ENCODE results near the gene IDI1.

Gene IDI1

DNA sequence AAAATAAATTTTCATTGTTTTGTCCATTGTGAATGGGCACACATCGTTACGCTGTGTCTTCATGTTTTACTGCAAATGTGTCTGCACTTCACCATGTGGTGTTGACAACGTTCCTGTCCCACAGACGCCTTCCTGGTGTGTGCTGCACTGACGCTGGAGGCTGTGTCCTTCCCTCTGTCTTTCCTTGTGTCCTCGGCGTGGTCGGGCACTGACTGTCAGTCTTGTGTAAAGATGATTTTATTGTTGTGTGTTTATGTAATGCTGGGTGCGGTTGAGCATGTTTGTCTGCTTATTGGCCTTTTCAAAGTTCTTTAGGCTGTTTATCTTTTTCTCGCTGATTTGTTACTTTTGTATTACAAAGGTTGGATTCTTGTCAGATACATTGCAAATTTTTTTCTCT is 41.3 kb downstream of the IDI1 start:
- TF ChIP-seq, protein P1, sequence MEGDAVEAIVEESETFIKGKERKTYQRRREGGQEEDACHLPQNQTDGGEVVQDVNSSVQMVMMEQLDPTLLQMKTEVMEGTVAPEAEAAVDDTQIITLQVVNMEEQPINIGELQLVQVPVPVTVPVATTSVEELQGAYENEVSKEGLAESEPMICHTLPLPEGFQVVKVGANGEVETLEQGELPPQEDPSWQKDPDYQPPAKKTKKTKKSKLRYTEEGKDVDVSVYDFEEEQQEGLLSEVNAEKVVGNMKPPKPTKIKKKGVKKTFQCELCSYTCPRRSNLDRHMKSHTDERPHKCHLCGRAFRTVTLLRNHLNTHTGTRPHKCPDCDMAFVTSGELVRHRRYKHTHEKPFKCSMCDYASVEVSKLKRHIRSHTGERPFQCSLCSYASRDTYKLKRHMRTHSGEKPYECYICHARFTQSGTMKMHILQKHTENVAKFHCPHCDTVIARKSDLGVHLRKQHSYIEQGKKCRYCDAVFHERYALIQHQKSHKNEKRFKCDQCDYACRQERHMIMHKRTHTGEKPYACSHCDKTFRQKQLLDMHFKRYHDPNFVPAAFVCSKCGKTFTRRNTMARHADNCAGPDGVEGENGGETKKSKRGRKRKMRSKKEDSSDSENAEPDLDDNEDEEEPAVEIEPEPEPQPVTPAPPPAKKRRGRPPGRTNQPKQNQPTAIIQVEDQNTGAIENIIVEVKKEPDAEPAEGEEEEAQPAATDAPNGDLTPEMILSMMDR (IDR thresholded peaks at IDR 0.05; ENCODE audit: poor library complexity, severe bottlenecking), result no peak
- H3K9me3 ChIP-seq (ENCODE audit: severe bottlenecking), result no peaks in the 10 kb centered on the region
- no peak overlapping the region for H3K4me3 ChIP-seq (ENCODE audit: severe bottlenecking)
- H3K4me1 ChIP-seq (ENCODE audit: insufficient read depth, poor library complexity, severe bottlenecking), result no peaks in the 10 kb centered on the region
- H3K36me3 ChIP-seq (ENCODE audit: low read depth), result peaks cover 87% of the 10 kb centered on the region
- ATAC-seq (ENCODE audit: low read depth), result no peak
- no peak for DNase-seq (ENCODE audit: low spot score)
- no peaks in the 10 kb centered on the region for H3K27me3 ChIP-seq (ENCODE audit: insufficient read depth, poor library complexity, severe bottlenecking)
- H3K27ac ChIP-seq (ENCODE audit: poor library complexity, severe bottlenecking), result no peak overlapping the region

DNA sequence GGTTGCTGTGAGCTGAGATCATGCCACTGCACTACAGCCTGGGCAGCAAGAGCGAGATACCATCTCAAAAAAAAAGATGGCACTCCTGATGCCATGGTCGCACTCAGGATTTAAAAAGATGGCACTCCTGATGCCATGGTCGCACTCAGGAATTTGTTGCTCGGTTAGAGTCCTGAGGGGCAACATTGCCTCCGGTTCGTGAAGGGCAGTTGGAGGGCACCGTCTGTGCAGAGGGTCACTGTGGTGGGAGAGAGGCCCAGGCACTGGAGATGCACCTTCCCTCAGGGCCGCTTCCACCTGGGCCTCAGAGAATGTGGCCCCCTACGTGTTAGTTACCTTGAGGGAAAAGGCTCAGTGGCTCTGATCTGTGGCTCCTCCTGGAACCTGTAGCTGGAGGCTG is 42.3 kb downstream of the IDI1 start:
- TF ChIP-seq, protein P1 (IDR thresholded peaks at IDR 0.05; ENCODE audit: poor library complexity, severe bottlenecking), result no peak
- ATAC-seq (ENCODE audit: low read depth) (no peak), DNase-seq (ENCODE audit: low spot score) (no peak)
- peaks cover 87% of the 10 kb centered on the region for H3K36me3 ChIP-seq (ENCODE audit: low read depth)
- no peaks in the 10 kb centered on the region for H3K27me3 ChIP-seq (ENCODE audit: insufficient read depth, poor library complexity, severe bottlenecking)
- H3K9me3 ChIP-seq (ENCODE audit: severe bottlenecking), result no peaks in the 10 kb centered on the region
- H3K27ac ChIP-seq (ENCODE audit: poor library complexity, severe bottlenecking), result no peak overlapping the region
- no peaks in the 10 kb centered on the region for H3K4me1 ChIP-seq (ENCODE audit: insufficient read depth, poor library complexity, severe bottlenecking)
- no peak overlapping the region for H3K4me3 ChIP-seq (ENCODE audit: severe bottlenecking)

DNA sequence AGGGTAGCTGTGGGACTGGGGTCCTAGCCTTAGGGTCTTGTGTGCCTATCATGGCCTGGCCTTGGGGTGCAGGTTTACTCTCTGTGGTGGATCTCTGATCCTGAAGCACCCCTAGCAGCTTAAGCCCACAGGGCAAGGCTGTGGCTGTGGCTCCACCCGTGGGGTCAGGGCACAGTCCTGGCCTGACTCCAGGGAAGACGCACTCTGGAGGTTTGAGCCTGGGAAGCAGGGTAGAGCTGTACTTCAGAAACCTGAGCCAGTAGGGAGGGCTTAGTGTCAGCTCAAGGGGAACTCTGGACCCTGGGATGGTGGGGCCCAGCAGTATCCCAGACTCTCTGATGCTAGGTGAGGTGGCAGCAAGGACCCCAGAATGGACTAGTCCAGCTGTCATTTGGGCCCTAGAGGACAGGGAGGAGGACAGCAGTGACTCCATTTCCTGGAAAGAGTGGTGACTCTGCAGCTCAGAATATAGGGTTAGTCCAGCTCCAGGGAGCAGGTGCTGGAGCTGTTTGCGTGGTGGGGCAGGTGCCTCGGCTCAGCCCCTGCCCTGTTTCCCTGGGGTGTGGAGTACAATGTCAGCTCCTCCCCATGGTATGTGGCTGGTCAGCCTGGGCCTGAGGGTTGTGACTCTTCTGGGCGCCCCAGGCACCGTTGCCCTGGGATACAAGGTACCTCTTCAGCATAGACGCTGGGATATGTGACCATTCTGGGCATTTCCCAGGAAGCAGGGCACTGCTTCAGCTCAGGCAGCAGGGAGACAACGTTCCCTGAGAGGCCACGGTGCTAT is 44.8 kb downstream of the IDI1 start:
- no peak overlapping the region for H3K4me3 ChIP-seq (ENCODE audit: severe bottlenecking)
- no peak for DNase-seq (ENCODE audit: low spot score)
- H3K36me3 ChIP-seq (ENCODE audit: low read depth), result peaks cover 94% of the 10 kb centered on the region
- TF ChIP-seq, protein P1 (IDR thresholded peaks at IDR 0.05; ENCODE audit: poor library complexity, severe bottlenecking), result no peak
- H3K27ac ChIP-seq (ENCODE audit: poor library complexity, severe bottlenecking), result no peak overlapping the region
- H3K9me3 ChIP-seq (ENCODE audit: severe bottlenecking), result no peaks in the 10 kb centered on the region
- H3K4me1 ChIP-seq (ENCODE audit: insufficient read depth, poor library complexity, severe bottlenecking), result no peaks in the 10 kb centered on the region
- H3K27me3 ChIP-seq (ENCODE audit: insufficient read depth, poor library complexity, severe bottlenecking), result no peaks in the 10 kb centered on the region
- no peak for ATAC-seq (ENCODE audit: low read depth)

DNA sequence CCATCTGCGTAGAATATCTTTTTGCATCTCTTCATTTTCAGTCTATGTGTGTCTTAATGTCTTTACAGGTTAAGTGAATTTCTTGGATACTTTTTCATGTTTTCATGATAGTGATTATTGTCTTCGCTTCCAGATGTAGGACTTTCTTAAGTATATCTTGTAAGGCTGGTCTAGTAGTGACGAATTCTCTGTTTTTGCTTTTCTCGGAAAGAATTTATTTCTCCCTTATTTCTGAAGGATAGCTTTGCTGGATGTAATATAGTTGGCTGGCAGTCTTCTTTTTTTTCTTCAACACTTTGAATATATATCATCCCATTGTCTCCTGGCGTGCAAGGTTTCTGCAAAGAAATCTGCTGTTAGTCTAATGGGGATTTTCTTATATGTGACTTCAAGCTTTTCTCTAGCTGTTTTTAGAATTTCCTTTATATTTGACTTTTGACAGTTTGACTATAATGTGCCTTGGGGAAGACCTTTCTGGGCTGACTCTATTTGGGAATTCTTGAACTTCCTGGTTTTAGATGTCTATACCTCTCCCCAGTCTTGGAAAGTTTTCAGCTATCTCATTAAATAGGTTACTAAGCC is 46.4 kb downstream of the IDI1 start:
- Histone ChIP-seq H3K4me1 (ENCODE audit: insufficient read depth, poor library complexity, severe bottlenecking) (no peaks in the 10 kb centered on the region), H3K9me3 (ENCODE audit: severe bottlenecking) (no peaks in the 10 kb centered on the region), H3K27me3 (ENCODE audit: insufficient read depth, poor library complexity, severe bottlenecking) (no peaks in the 10 kb centered on the region), H3K27ac (ENCODE audit: poor library complexity, severe bottlenecking) (no peak overlapping the region), H3K4me3 (ENCODE audit: severe bottlenecking) (no peak overlapping the region), H3K36me3 (ENCODE audit: low read depth) (peaks cover 94% of the 10 kb centered on the region)
- TF ChIP-seq, protein P1 (IDR thresholded peaks at IDR 0.05; ENCODE audit: poor library complexity, severe bottlenecking), result no peak
- DNase-seq (ENCODE audit: low spot score), result no peak
- ATAC-seq (ENCODE audit: low read depth), result no peak

All from RWPE2 (cell line).